ENCODE results near the gene CEP83. TPM values are rescaled to one million over a fixed set of nuclear protein-coding genes. Genes with fewer than 3 reads are reported as not detected.
"Not testable (repeated sequence)": the region's sequence is repeated elsewhere in the genome, so short reads cannot be mapped to it uniquely, and the experiment has no call there.

Gene CEP83
- total RNA-seq, 1 donor from 2014 or later: 38.7 TPM

DNA sequence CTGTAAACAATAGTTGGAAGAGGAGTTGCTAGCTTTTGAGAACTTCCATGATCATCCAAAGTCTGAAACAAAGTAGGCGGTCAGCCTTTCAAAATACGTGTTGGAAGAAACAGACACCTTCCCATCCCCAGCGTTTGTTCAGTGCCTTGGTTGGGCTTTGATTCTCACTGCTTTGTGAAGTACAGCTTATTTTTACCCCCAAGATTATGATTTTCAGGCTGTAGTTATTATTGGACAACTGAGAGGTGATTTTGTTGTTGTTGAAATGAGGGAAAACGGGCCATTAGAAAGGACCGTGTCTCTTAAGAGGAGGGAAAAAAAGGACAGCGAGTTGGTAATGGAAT lies 921 bp upstream of the CEP83 start:
- H3K4me3 Mint-ChIP-seq: peak overlapping the region; percentile 98
- DNase-seq: no peak
- H3K36me3 Mint-ChIP-seq (ENCODE audit: low read depth): peaks cover 20% of the 10 kb centered on the region
- H3K27me3 Mint-ChIP-seq: peaks cover 4% of the 10 kb centered on the region
- H3K27ac Mint-ChIP-seq: peak overlapping the region; percentile 98
- H3K9me3 Mint-ChIP-seq: peaks cover 11% of the 10 kb centered on the region
- H3K4me1 Mint-ChIP-seq: peaks cover 29% of the 10 kb centered on the region
- intact Hi-C loops (cut with micrococcal nuclease): loop anchor here (1.0 to 5.0 kb wide), 4 partner anchors 155 to 888 kb away; partner anchors contain the start of genes CRADD, PLXNC1 and SOCS2

DNA sequence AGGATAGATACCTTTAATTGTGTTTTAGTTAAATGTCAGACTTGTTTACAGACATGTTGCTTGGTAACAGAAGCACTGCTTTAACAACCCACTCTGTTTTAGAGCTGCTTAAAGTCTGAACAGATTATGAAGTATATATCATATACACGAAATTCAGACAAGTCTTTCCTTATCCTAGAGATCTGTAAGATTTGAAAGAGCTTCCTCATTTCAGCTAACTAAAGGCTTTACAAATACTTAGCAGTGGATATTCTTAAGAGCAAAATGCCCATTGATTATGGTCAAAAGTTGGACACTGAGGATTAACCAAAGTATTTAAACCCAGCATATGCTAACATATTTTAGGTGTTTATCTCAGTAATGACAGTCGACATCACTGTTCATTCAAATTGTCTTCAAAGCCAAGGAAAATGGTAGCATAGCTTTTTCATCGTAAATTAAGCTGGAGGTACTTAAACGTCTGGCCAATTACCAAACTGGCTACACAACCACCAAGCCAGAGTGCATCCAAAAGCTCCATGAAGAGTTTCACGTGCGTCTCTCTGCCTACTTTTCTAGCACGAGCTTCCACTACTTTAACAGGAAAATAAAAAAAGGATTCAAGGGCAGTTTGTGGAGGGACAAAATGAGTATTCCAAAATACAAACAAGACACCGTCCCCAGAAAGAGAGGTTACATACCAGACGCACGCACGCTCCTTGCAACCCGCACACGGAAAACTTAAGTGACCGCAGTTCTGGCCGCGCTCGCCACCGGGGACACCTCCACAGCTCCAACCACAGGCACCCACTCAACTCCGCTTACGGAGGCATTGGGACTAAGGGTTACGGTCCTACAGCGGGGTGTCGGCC lies 565 bp downstream of the CEP83 start:
- intact Hi-C loops (cut with micrococcal nuclease): loop anchor here (1.0 to 10.0 kb wide), 7 partner anchors 30 to 546 kb away; partner anchors contain the start of gene NDUFA12
- DNase-seq: no peak
- Mint-ChIP-seq H3K27ac (peak overlapping the region; percentile 98), H3K4me3 (peak overlapping the region; percentile 98), H3K9me3 (peaks cover 5% of the 10 kb centered on the region), H3K4me1 (peaks cover 29% of the 10 kb centered on the region), H3K36me3 (ENCODE audit: low read depth) (peaks cover 34% of the 10 kb centered on the region), H3K27me3 (peaks cover 4% of the 10 kb centered on the region)

DNA sequence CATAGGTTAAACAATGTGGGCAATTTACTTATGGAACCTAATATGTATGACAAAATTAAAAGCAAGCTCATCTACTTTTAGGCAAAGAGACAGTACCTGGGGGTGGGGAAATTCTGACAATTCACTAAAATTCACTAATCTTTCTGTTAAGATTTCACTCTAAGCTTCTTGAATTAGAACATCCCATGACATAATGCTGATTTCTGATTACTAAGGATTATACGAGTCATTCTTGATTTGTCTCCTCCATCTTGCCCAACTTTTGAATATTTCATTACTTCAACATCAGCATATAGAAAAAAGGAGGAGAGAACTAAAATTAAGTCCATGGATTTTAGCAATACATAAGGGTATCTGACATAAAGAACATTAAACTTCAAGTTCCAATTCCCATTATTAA lies 2.4 kb downstream of the CEP83 start:
- H3K27me3 Mint-ChIP-seq: no peaks in the 10 kb centered on the region
- intact Hi-C loops (cut with micrococcal nuclease): loop anchor here (5.0 to 10.0 kb wide), 3 partner anchors 130 to 547 kb away; partner anchors contain the start of gene NDUFA12
- DNase-seq: no peak
- peaks cover 32% of the 10 kb centered on the region for H3K4me1 Mint-ChIP-seq
- H3K4me3 Mint-ChIP-seq: peak overlapping the region; percentile 98
- H3K36me3 Mint-ChIP-seq (ENCODE audit: low read depth): peaks cover 48% of the 10 kb centered on the region
- H3K27ac Mint-ChIP-seq: peak overlapping the region; percentile 16
- H3K9me3 Mint-ChIP-seq: peaks cover 5% of the 10 kb centered on the region

DNA sequence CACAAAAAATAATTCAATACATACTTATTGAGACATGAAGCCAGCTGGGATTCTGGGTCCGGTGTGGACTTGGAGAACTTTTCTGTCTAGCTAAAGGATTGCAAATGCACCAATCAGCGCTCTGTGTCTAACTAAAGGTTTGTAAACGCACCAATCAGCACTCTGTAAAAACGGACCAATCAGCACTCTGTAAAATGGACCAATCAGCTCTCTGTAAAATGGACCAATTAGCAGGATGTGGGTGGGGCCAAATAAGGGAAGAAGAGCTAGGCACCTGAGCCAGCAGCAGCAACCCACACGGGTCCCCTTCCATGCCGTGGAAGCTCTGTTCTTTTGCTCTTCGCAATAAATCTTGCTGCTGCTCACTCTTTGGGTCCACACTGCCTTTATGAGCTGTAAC lies 5.3 kb downstream of the CEP83 start:
- not testable (repeated sequence) for DNase-seq, H3K4me3 Mint-ChIP-seq, H3K9me3 Mint-ChIP-seq, H3K27me3 Mint-ChIP-seq, H3K27ac Mint-ChIP-seq
- Mint-ChIP-seq H3K4me1 (peaks cover 24% of the 10 kb centered on the region), H3K36me3 (ENCODE audit: low read depth) (peaks cover 63% of the 10 kb centered on the region)
- intact Hi-C loops (cut with micrococcal nuclease): loop anchor here (10.0 kb wide), 1 partner anchor 550 kb away; the partner anchor contains the start of gene NDUFA12

DNA sequence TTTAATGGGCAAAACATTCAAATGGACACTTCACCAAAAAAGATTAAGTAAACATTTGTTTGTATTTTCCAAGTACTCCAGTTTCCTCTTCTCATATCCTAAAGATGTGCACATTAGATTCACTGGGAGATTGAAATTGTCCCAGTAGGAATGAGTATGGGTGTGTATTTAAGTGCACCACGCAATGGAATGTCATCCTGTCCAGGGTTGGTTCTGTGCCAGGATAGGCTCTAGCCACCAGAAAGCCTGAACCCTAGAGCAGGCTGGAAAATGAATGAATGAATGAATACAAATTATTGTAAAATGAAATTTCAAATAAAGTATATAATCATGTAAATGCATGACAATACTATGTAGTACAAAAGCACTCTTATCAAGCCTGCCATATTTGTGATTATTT lies 14.0 kb downstream of the CEP83 start:
- Mint-ChIP-seq H3K36me3 (ENCODE audit: low read depth) (peaks cover 43% of the 10 kb centered on the region), H3K27ac (no peak overlapping the region), H3K27me3 (no peaks in the 10 kb centered on the region)

DNA sequence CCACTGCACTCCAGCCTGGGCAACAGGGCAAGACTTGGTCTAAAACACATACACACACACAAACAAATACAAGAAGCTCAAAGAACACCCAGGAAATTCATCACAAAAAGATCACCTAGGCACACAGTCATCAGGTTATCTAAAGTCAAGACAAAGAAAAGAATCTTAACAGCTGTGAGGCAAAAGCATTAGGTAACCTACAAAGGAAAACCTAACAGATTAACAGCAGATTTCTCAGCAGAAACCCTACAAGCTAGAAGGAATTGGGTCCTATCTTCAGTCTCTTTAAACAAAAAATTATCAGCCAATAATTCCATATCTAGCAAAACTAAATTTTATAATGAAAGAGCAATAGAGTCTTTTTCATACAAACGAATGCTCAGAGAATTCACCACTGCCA lies 22.4 kb downstream of the CEP83 start:
- intact Hi-C loops (cut with micrococcal nuclease): no loop called here
- H3K27me3 Mint-ChIP-seq: no peaks in the 10 kb centered on the region
- H3K9me3 Mint-ChIP-seq: peaks cover 19% of the 10 kb centered on the region
- H3K36me3 Mint-ChIP-seq (ENCODE audit: low read depth): peaks cover 28% of the 10 kb centered on the region
- H3K4me3 Mint-ChIP-seq: no peak overlapping the region
- H3K27ac Mint-ChIP-seq: no peak overlapping the region
- DNase-seq: no peak
- peaks cover 24% of the 10 kb centered on the region for H3K4me1 Mint-ChIP-seq

More for the DNA sequence above, 14.0 kb downstream of the CEP83 start:
- DNase-seq: no peak
- intact Hi-C loops (cut with micrococcal nuclease): no loop called here
- peaks cover 16% of the 10 kb centered on the region for H3K9me3 Mint-ChIP-seq
- H3K4me3 Mint-ChIP-seq: no peak overlapping the region
- peaks cover 2% of the 10 kb centered on the region for H3K4me1 Mint-ChIP-seq

DNA sequence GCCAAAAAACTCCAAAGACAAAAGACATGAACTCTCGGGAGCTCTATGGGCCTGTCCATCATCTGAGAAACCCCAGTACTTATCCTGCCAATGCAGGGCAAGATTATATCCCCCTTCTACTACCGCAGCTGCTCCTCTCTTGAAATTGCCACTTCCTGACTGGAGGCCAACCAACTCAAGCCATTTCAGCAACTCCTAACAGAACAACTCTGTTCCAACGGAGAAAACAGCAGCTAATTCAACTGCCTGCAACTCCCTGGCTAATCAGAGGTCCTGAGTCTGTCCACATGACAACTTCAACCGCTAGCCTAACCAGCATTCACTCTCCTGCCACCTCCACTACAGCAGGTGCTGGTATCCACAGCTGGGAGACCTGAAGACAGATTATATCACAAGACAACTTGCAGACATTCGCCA lies 24.1 kb downstream of the CEP83 start:
- peaks cover 27% of the 10 kb centered on the region for H3K4me1 Mint-ChIP-seq
- H3K36me3 Mint-ChIP-seq (ENCODE audit: low read depth): peaks cover 33% of the 10 kb centered on the region
- peak overlapping the region; percentile 10 for H3K4me3 Mint-ChIP-seq
- H3K27ac Mint-ChIP-seq: no peak overlapping the region
- intact Hi-C loops (cut with micrococcal nuclease): no loop called here
- H3K27me3 Mint-ChIP-seq: no peaks in the 10 kb centered on the region
- peaks cover 14% of the 10 kb centered on the region for H3K9me3 Mint-ChIP-seq
- DNase-seq: peak; percentile 59

DNA sequence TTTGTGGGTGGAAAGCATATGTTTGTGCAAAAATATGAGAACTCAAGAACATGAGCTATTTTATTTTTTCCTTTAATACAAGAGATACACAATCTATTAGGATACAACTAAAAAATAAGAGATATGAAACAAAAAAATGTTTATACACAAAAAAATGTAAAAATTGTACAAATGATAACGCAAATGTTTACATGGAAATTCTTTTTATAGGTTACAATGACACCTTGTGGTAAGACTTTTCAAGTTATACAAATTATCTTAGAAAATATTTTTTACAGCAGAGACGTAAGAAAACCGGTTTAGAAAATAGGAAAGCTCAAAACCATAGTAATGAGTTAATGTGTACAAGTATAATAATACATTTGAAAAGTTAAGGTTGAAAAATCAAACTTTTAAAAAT lies 25.5 kb downstream of the CEP83 start:
- H3K4me3 Mint-ChIP-seq: no peak overlapping the region
- no peaks in the 10 kb centered on the region for H3K27me3 Mint-ChIP-seq
- H3K36me3 Mint-ChIP-seq (ENCODE audit: low read depth): peaks cover 40% of the 10 kb centered on the region
- peaks cover 27% of the 10 kb centered on the region for H3K4me1 Mint-ChIP-seq
- intact Hi-C loops (cut with micrococcal nuclease): loop anchor here (5.0 kb wide), 2 partner anchors 52 to 292 kb away; no protein-coding TSS in a partner anchor
- DNase-seq: no peak
- H3K9me3 Mint-ChIP-seq: peaks cover 12% of the 10 kb centered on the region
- H3K27ac Mint-ChIP-seq: no peak overlapping the region

DNA sequence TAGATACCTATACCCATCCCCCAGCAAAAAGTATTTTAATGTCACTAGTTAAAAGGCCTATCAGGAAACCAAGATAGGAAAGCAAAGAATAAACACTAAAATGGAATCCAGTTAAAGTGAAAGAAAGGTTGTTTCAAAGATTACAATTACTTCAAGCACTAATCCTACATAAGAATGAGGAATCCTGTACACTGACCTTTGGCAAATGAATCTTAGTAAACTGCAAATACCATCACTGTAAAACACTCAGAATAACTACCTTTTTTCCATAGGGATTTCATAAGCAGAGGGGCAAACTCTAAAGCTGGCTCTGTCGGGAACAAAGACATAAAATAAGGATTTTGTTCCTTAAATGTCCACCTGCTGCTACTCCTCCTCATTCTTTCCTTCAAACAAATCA lies 25.9 kb downstream of the CEP83 start:
- H3K4me3 Mint-ChIP-seq: no peak overlapping the region
- intact Hi-C loops (cut with micrococcal nuclease): loop anchor here (5.0 kb wide), 2 partner anchors 51 to 291 kb away; no protein-coding TSS in a partner anchor
- H3K27ac Mint-ChIP-seq: no peak overlapping the region
- peaks cover 23% of the 10 kb centered on the region for H3K4me1 Mint-ChIP-seq
- peaks cover 43% of the 10 kb centered on the region for H3K36me3 Mint-ChIP-seq (ENCODE audit: low read depth)
- H3K27me3 Mint-ChIP-seq: no peaks in the 10 kb centered on the region
- peaks cover 8% of the 10 kb centered on the region for H3K9me3 Mint-ChIP-seq
- DNase-seq: no peak

DNA sequence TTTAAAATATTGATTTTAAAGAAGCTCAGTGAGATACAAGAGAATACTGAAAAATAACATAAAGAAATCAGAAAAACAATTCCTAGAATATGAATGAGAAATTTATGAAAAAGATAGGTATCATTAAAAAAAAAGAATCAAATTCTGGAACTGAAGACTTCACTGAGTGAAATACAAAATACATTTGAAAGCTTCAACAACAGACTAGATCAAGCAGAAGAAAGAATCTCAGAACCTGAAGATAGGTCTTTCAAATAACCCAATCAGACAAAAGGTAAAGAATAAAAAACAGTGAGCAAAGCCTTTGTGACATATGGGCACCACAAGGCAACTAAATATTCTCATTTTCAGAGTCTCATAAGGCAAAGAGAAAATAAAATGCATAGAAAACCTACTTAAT lies 29.4 kb downstream of the CEP83 start:
- peaks cover 8% of the 10 kb centered on the region for H3K9me3 Mint-ChIP-seq
- H3K4me3 Mint-ChIP-seq: no peak overlapping the region
- DNase-seq: no peak
- peaks cover 50% of the 10 kb centered on the region for H3K36me3 Mint-ChIP-seq (ENCODE audit: low read depth)
- no peak overlapping the region for H3K27ac Mint-ChIP-seq
- peaks cover 16% of the 10 kb centered on the region for H3K4me1 Mint-ChIP-seq
- no peaks in the 10 kb centered on the region for H3K27me3 Mint-ChIP-seq
- intact Hi-C loops (cut with micrococcal nuclease): loop anchor here (5.0 kb wide), 2 partner anchors 48 to 288 kb away; no protein-coding TSS in a partner anchor

DNA sequence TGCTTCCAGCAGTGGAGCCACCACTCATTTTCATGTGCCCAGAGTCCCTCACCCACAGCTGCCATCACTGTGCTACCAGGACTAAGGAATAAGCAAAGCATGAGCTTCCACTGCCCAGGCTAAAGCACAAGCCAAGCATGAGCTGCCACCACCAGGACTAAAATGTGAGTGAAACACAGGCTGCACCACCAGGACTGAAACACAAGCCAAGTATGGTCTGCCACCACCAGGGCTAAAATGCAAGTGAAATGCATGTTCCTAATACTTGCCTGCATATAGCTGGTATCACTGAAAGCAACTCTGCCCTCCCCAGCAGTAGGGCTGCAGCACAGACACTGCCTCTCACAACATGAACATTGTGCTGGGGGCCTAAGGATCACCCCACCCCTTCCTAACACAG lies 30.0 kb downstream of the CEP83 start:
- DNase-seq: no peak
- Mint-ChIP-seq H3K27me3 (no peaks in the 10 kb centered on the region), H3K4me3 (no peak overlapping the region), H3K4me1 (peaks cover 13% of the 10 kb centered on the region), H3K27ac (no peak overlapping the region), H3K9me3 (peaks cover 10% of the 10 kb centered on the region), H3K36me3 (ENCODE audit: low read depth) (peaks cover 56% of the 10 kb centered on the region)
- intact Hi-C loops (cut with micrococcal nuclease): loop anchor here (2.0 to 5.0 kb wide), 5 partner anchors 29 to 287 kb away; partner anchors contain the start of gene CEP83

DNA sequence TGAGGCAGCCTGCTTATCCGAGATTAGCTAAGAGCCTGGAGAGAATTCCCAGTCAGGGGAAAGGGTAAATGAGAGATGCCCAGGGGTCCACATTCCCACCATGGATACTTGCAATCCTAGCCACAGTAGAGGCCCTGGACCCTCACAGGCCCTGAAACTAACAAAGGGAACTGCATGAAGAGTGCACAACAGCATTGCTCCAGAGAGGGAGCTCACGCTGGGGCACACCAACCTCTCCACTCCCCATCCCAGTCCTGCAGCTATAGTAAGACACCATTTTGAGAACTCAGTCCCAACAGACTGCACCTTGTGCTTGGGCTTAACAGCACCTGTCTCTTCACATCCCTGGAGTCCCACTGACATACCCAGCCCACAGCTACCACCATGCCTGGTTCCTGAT lies 30.5 kb downstream of the CEP83 start:
- Mint-ChIP-seq H3K4me3 (no peak overlapping the region), H3K9me3 (peaks cover 10% of the 10 kb centered on the region), H3K27me3 (no peaks in the 10 kb centered on the region), H3K27ac (no peak overlapping the region), H3K4me1 (peaks cover 13% of the 10 kb centered on the region), H3K36me3 (ENCODE audit: low read depth) (peaks cover 61% of the 10 kb centered on the region)
- DNase-seq: no peak
- intact Hi-C loops (cut with micrococcal nuclease): loop anchor here (2.0 to 5.0 kb wide), 3 partner anchors 30 to 167 kb away; partner anchors contain the start of gene CEP83

DNA sequence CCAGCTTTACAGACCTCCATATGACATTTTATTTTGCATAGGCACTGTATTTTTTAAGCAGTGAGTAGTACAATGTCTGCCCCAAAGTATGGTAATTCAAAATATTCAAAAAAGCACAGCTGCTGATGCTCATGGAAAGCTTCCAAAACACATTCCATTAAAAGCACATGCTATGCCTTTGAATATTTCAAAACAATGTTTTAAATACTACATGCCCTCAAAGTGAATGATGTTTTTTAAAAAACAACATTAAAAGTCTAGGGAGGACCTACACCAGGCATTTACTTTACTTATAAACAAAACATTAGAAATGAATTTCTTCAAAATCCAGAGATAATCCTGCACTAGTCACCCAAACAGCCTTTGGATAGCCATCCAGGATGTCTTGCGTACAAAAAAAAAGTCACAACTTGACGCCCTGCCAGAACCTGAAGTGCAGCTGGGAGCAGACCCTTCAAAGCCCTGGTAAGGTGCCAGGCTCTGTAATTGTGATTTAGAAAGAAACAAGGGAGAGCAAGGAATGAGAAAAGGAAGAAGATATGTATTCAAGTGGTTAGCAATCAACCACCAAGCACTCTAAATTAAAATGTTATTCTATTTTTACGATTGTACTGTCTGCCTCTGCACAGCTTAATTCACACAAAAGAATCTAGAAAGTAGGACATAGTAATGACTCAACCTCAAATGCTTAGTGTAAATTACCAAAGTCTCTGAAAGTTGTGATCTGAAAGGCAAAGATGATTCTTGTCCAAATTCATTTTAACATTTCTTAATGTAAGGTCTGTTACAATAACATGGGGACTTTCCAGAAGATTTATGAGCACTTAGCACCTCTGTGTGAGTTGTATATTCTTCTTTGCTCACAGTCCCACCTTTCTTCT lies 31.9 kb downstream of the CEP83 start:
- H3K4me1 Mint-ChIP-seq: peaks cover 7% of the 10 kb centered on the region
- H3K27ac Mint-ChIP-seq: peak overlapping the region; percentile 68
- no peak for DNase-seq
- H3K36me3 Mint-ChIP-seq (ENCODE audit: low read depth): peaks cover 64% of the 10 kb centered on the region
- H3K4me3 Mint-ChIP-seq: no peak overlapping the region
- H3K27me3 Mint-ChIP-seq: no peaks in the 10 kb centered on the region
- intact Hi-C loops (cut with micrococcal nuclease): loop anchor here (2.0 to 5.0 kb wide), 3 partner anchors 31 to 165 kb away; partner anchors contain the start of gene CEP83
- peaks cover 12% of the 10 kb centered on the region for H3K9me3 Mint-ChIP-seq
